Kidney (tissue), 14 donors: Measurements from ENCODE around the gene PRR33. TPM values are rescaled to one million over a fixed set of nuclear protein-coding genes. Genes with fewer than 3 reads are reported as not detected.

Experiments
- DNase-seq, 5 donors: peaks; one replicate each; pipeline ENCODE4 v3.0.0-alpha.2; 2013 to 2020
- FAIRE-seq: peaks from 2 replicates; lab custom pipeline; 2012; peaks lifted over from hg19 to GRCh38; lab: Jason Lieb, UNC
- H3K27ac ChIP-seq, 2 donors: one replicate each; pipeline ENCODE4 v1.7.0; 2013; ENCODE audit warnings: low read depth in 2 of 2, low read length in 2 of 2, inconsistent platforms in 1 of 2
- H3K27me3 ChIP-seq: one replicate; pipeline ENCODE4 v1.7.1; 2013; ENCODE audit warnings: low read length, inconsistent platforms; ENCODE audit not compliant: control insufficient read depth, insufficient read depth
- H3K36me3 ChIP-seq, 3 donors: one replicate each; pipeline versions ENCODE4 v1.7.0 to v1.7.1; 2013; ENCODE audit warnings: low read length in 3 of 3, control low read depth in 1 of 3, inconsistent platforms in 1 of 3; ENCODE audit not compliant: insufficient read depth in 3 of 3, control insufficient read depth in 2 of 3
- H3K4me1 ChIP-seq, 3 donors: one replicate each; pipeline versions ENCODE4 v1.7.0 to v1.7.1; 2013; ENCODE audit warnings: low read length in 3 of 3, inconsistent platforms in 1 of 3, low read depth in 1 of 3; ENCODE audit not compliant: control insufficient read depth in 2 of 3, insufficient read depth in 2 of 3
- H3K4me3 ChIP-seq, 3 donors: one replicate each; pipeline versions ENCODE4 v1.7.0 to v1.8.1; 2013; ENCODE audit warnings: low read length in 3 of 3, control low read depth in 1 of 3, inconsistent platforms in 1 of 3
- H3K9ac ChIP-seq, 3 donors: one replicate each; pipeline versions ENCODE4 v1.7.0 to v1.7.1; 2013; ENCODE audit warnings: low read length in 3 of 3, control low read depth in 1 of 3, inconsistent platforms in 1 of 3
- H3K9me3 ChIP-seq, 3 donors: one replicate each; pipeline versions ENCODE4 v1.7.0 to v1.7.1; 2013; ENCODE audit warnings: low read length in 3 of 3, control low read depth in 1 of 3, inconsistent platforms in 1 of 3; ENCODE audit not compliant: control insufficient read depth in 2 of 3, insufficient read depth in 1 of 3
- intact Hi-C: fragments of 100-400 bp; cut with DNase I; formaldehyde crosslinking; loops from one replicate; pipeline ENCODE4 v1.11.1; 2022
- polyA plus RNA-seq: library from polyadenylated mRNA; stranded (reverse); fragments of 350-450 nt; fragmentation: Illumina TruSeq; extraction: RNeasy Lipid Tissue Mini Kit (QIAGEN cat#74804); gene quantifications from one replicate; pipeline ENCODE4 v1.2.3, GENCODE V29; 2014; ENCODE audit warnings: low read depth, low replicate concordance; ENCODE audit not compliant: insufficient read depth
- total RNA-seq: library from RNA; stranded (reverse); fragmentation: NEBNext Ultra II Directional; extraction: Animal tissue kit (Norgen Biotek cat#: 25700); gene quantifications from one replicate; pipeline ENCODE4 v1.2.1, GENCODE V29; 2021
- TF ChIP-seq, protein P1 (sequence below): IDR thresholded peaks from 3 replicates; pipeline ENCODE4 v1.5.1; 2012; ENCODE audit warnings: mild to moderate bottlenecking, moderate library complexity, borderline replicate concordance; ENCODE audit not compliant: insufficient read depth; ENCODE audit errors: extremely low read depth
- donor health status: control.
- donor health status: control.
- donor health status: control.
- donor health status: control.
- donor health status: control.
- donor health status: DM: yes; HTN: yes; CAD: no.
- donor health status: Normal renal cell carcinoma (clear cell type).

PRR33 gene
- total and polyA plus RNA-seq, 2 donors from 2014 or later, result not detected

DNA sequence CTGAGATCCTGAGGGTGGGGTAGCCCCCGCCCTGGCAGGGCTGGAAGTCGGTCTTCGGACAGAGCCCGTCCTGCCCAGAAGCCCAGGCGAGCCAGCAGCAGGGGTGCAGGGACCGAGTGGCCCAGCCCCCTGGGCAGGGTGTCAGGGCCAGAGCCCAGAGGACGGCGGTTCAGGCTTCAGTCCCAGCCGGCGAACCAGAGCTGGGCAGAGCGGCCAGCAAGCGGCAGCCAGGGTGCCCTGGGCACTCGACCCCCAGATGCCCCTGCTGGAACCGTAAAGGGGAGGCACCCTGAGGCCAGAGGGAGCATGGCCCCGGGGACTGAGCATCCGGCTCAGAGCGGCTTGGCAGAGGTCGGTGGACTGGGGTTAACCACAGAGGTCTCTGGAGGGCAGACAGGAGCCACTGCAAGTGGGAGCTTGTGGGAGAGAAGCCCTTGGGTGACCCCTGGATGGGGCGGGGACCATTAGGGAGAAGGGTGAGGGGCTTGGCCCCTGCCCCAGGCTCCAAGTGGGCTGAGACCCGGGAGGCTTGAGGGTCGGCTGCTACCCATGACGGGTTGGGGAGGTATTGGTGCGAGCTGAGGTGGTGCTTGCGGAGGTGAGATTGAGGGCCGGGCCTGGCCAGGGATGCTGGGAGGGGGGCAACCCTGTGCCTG is 22.9 kb downstream of the PRR33 start:
- DNase-seq (peak in 1 of 5 donors; percentile 73), FAIRE-seq (no peak)
- no peak overlapping the region for H3K27ac ChIP-seq
- H3K4me3 ChIP-seq, result no peak overlapping the region
- TF ChIP-seq, protein P1, sequence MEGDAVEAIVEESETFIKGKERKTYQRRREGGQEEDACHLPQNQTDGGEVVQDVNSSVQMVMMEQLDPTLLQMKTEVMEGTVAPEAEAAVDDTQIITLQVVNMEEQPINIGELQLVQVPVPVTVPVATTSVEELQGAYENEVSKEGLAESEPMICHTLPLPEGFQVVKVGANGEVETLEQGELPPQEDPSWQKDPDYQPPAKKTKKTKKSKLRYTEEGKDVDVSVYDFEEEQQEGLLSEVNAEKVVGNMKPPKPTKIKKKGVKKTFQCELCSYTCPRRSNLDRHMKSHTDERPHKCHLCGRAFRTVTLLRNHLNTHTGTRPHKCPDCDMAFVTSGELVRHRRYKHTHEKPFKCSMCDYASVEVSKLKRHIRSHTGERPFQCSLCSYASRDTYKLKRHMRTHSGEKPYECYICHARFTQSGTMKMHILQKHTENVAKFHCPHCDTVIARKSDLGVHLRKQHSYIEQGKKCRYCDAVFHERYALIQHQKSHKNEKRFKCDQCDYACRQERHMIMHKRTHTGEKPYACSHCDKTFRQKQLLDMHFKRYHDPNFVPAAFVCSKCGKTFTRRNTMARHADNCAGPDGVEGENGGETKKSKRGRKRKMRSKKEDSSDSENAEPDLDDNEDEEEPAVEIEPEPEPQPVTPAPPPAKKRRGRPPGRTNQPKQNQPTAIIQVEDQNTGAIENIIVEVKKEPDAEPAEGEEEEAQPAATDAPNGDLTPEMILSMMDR, result no peak
- no peaks in the 10 kb centered on the region for H3K27me3 ChIP-seq
- H3K36me3 ChIP-seq, result no peaks in the 10 kb centered on the region
- intact Hi-C loops, result no loop called here
- H3K9me3 ChIP-seq, result no peaks in the 10 kb centered on the region
- no peak overlapping the region for H3K9ac ChIP-seq
- peaks cover 0 to 10% (median 0%) of the 10 kb centered on the region in 3 donors for H3K4me1 ChIP-seq

DNA sequence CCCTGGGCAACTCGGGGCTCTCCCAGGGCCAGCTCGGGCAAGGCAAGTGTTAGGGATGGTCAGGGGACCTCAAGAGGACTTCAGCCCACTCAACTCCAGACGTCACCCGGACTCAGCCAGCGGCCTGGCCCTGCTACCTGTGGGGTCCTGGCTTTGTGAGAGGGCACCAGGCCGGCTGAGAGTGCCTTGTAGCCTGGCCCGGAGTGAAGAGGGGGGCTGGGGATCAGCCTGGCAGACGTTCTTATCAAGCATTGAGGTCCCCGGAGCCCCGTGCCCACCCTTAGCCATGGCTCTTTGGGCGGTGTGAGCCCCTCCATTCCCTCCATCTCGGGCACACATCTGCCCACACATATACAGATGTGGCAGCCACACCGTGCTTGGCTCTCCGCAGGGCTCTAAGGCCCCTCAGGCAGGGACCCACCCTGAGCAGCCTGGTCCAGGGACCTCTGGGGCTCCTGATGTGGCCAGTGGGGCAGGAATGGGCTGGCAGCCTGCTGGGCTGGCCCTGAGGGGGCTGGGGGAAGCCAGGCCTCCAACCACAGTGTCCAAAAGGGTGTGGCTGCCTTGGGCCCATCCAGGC is 23.5 kb downstream of the PRR33 start:
- intact Hi-C loops, result no loop called here
- no peak overlapping the region for H3K9ac ChIP-seq
- H3K4me3 ChIP-seq, result no peak overlapping the region
- no peak overlapping the region for H3K27ac ChIP-seq
- no peaks in the 10 kb centered on the region for H3K27me3 ChIP-seq
- peaks cover 0 to 16% (median 0%) of the 10 kb centered on the region in 3 donors for H3K4me1 ChIP-seq
- no peak for FAIRE-seq
- TF ChIP-seq, protein P1, result no peak
- no peaks in the 10 kb centered on the region for H3K36me3 ChIP-seq
- DNase-seq, result peak in 1 of 5 donors; percentile 61
- no peaks in the 10 kb centered on the region for H3K9me3 ChIP-seq

DNA sequence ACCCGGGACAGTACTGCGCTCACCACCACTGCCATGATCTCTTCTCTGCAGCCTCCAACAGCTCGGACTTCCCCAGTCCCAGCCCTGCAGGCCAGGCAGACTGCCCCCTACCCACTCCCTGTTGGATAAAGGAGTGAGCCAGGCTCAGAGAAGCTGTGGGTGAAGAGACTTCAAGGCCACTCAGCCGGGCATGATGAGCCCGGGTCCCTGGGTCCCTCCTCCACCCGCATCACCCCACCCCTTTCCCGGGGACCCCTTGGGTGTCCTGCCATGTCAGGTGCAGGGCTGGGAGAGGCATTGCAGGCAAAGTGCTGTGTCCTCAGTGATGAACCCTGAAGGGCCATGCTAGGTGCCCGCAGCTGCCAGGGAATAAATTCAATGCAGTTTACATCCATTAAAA is 24.3 kb downstream of the PRR33 start:
- Histone ChIP-seq H3K36me3 (no peaks in the 10 kb centered on the region), H3K4me3 (no peak overlapping the region), H3K27ac (no peak overlapping the region), H3K27me3 (no peaks in the 10 kb centered on the region), H3K4me1 (peaks cover 0 to 17% (median 0%) of the 10 kb centered on the region in 3 donors), H3K9me3 (no peaks in the 10 kb centered on the region), H3K9ac (no peak overlapping the region)
- DNase-seq, result peak in 1 of 5 donors; percentile 60
- intact Hi-C loops, result no loop called here
- TF ChIP-seq, protein P1, result no peak
- FAIRE-seq, result no peak
